Endothelial cell of umbilical vein (primary cell): ENCODE data around the gene ZNF213.
"Not testable (repeated sequence)": the region's sequence is repeated elsewhere in the genome, so short reads cannot be mapped to it uniquely, and the experiment has no call there.

Experiments used
- CTCF ChIP-seq, 2 donors: IDR thresholded peaks; 1 replicate in 1 of 2; 2 replicates in 1 of 2; pipeline ENCODE4 v1.5.1; 2011; ENCODE audit warnings: low read length in 2 of 2, mild to moderate bottlenecking in 2 of 2, moderate library complexity in 2 of 2, control low read depth in 1 of 2, inconsistent platforms in 1 of 2, low read depth in 1 of 2; ENCODE audit not compliant: insufficient read depth in 1 of 2; ENCODE audit errors: extremely low read depth in 1 of 2
- EZH2 ChIP-seq: IDR thresholded peaks from 2 replicates; pipeline ENCODE4 v1.6.1; 2012; ENCODE audit warnings: borderline replicate concordance, low read depth, mild to moderate bottlenecking, moderate library complexity, low read length, inconsistent platforms; ENCODE audit not compliant: severe bottlenecking
- GATA2 ChIP-seq: IDR thresholded peaks from 2 replicates; pipeline ENCODE4 v1.7.0; 2011; ENCODE audit warnings: low read depth, mild to moderate bottlenecking, moderate library complexity, mixed read lengths, low read length; ENCODE audit not compliant: insufficient read length, insufficient read depth
- MAX ChIP-seq: IDR thresholded peaks from 2 replicates; pipeline ENCODE4 v1.6.1; 2011; ENCODE audit not compliant: insufficient read depth, insufficient read length
- MYC ChIP-seq: IDR thresholded peaks from one replicate; pipeline ENCODE4 v1.6.1; 2011; ENCODE audit warnings: mild to moderate bottlenecking, low read depth, low read length
- POLR2A ChIP-seq: IDR thresholded peaks from 2 replicates; pipeline ENCODE4 v1.6.1; 2012; ENCODE audit warnings: low read depth, mild to moderate bottlenecking, control low read depth, low read length
- POLR2AphosphoS5 ChIP-seq: IDR thresholded peaks from 2 replicates; pipeline ENCODE4 v1.6.1; 2012; ENCODE audit warnings: low read depth, mild to moderate bottlenecking, control low read depth, low read length, moderate library complexity; ENCODE audit not compliant: insufficient read depth

- TF ChIP-seq MAX; GATA2; MYC; CTCF (IDR thresholded peaks at IDR 0.05; ENCODE audit: extremely low read depth in 1 of 2, insufficient read depth in 1 of 2, low read depth in 1 of 2, low read length in 2 of 2); EZH2; POLR2AphosphoS5; POLR2A: not testable (repeated sequence)
Observed at GRCh38 chr16:3168729-3169128, 33.9 kb downstream of the ZNF213 start.
